Mesenchymal stem cell (in vitro differentiated cells and primary cell): Measurements from ENCODE around the gene CASD1. TPM values are rescaled to one million over a fixed set of nuclear protein-coding genes. Genes with fewer than 3 reads are reported as not detected.
A peak's percentile ranks its signal among the peaks of the same experiment; 100 is the strongest.

Source experiments
- DNase-seq: peaks from one replicate; pipeline ENCODE4 v3.0.0-alpha.2; 2013
- H2AFZ ChIP-seq: one replicate; pipeline ENCODE4 v1.6.1; 2013; ENCODE audit warnings: low read depth, mild to moderate bottlenecking, control low read depth, inconsistent platforms, low read length, moderate library complexity
- H2AK5ac ChIP-seq: 2 replicates; pipeline ENCODE4 v1.6.1; 2013; ENCODE audit warnings: low read length, moderate library complexity, mild to moderate bottlenecking, inconsistent platforms; ENCODE audit not compliant: severe bottlenecking
- H2BK120ac ChIP-seq: one replicate; pipeline ENCODE4 v1.6.1; 2013; ENCODE audit warnings: low read depth, mild to moderate bottlenecking, inconsistent platforms, low read length, moderate library complexity
- H2BK12ac ChIP-seq, 2 experiments: one replicate each; pipeline ENCODE4 v1.6.1; 2013; ENCODE audit warnings: inconsistent platforms in 2 of 2, low read length in 2 of 2, mild to moderate bottlenecking in 2 of 2, moderate library complexity in 2 of 2, control low read depth in 1 of 2
- H2BK15ac ChIP-seq: one replicate; pipeline ENCODE4 v1.6.1; 2013; ENCODE audit warnings: mild to moderate bottlenecking, low read depth, inconsistent platforms; ENCODE audit not compliant: poor library complexity, severe bottlenecking
- H2BK5ac ChIP-seq: 2 replicates; pipeline ENCODE4 v1.6.1; 2013; ENCODE audit warnings: low read depth, mild to moderate bottlenecking, low read length, control low read depth, inconsistent platforms; ENCODE audit not compliant: poor library complexity, severe bottlenecking
- H3K14ac ChIP-seq, 2 experiments: one replicate each; pipeline ENCODE4 v1.6.1; 2013; ENCODE audit warnings: inconsistent platforms in 2 of 2, low read length in 2 of 2, control low read depth in 1 of 2, mild to moderate bottlenecking in 1 of 2, moderate library complexity in 1 of 2
- H3K18ac ChIP-seq, 2 experiments: one replicate each; pipeline ENCODE4 v1.6.1; 2013; ENCODE audit warnings: inconsistent platforms in 2 of 2, low read length in 2 of 2, control low read depth in 1 of 2, low read depth in 1 of 2, mild to moderate bottlenecking in 1 of 2
- H3K23ac ChIP-seq, 2 experiments: one replicate each; pipeline ENCODE4 v1.6.1; 2013; ENCODE audit warnings: inconsistent platforms in 2 of 2, low read length in 2 of 2, mild to moderate bottlenecking in 2 of 2, moderate library complexity in 2 of 2, control low read depth in 1 of 2
- H3K27ac ChIP-seq: 2 replicates; pipeline ENCODE4 v1.5.1; 2013; ENCODE audit warnings: mild to moderate bottlenecking, moderate library complexity, low read length, control low read depth, inconsistent platforms; ENCODE audit not compliant: poor library complexity, severe bottlenecking
- H3K27me3 ChIP-seq, 2 experiments: 2 replicates each; pipeline versions ENCODE4 v1.6.1 to v1.7.0; 2013; ENCODE audit warnings: low read length in 2 of 2, mild to moderate bottlenecking in 2 of 2, moderate library complexity in 2 of 2, control low read depth in 1 of 2, inconsistent platforms in 1 of 2; ENCODE audit not compliant: control insufficient read depth in 1 of 2, insufficient read depth in 1 of 2
- H3K36me3 ChIP-seq, 2 experiments: 2 replicates each; pipeline versions ENCODE4 v1.6.1 to v1.7.0; 2013; ENCODE audit warnings: low read length in 2 of 2, control low read depth in 1 of 2, inconsistent platforms in 1 of 2, low read depth in 1 of 2, mild to moderate bottlenecking in 1 of 2; ENCODE audit not compliant: insufficient read depth in 2 of 2, control insufficient read depth in 1 of 2
- H3K4ac ChIP-seq, 2 experiments: one replicate each; pipeline ENCODE4 v1.6.1; 2013; ENCODE audit warnings: inconsistent platforms in 2 of 2, low read length in 2 of 2, mild to moderate bottlenecking in 2 of 2, moderate library complexity in 2 of 2, control low read depth in 1 of 2, low read depth in 1 of 2
- H3K4me1 ChIP-seq: 2 replicates; pipeline ENCODE4 v1.6.1; 2013; ENCODE audit warnings: low read depth, low read length, control low read depth; ENCODE audit not compliant: control insufficient read depth, insufficient read depth
- H3K4me2 ChIP-seq: 2 replicates; pipeline ENCODE4 v1.6.1; 2013; ENCODE audit warnings: low read length, mild to moderate bottlenecking, inconsistent platforms; ENCODE audit not compliant: poor library complexity, severe bottlenecking
- H3K4me3 ChIP-seq, 2 experiments: 2 replicates each; pipeline versions ENCODE4 v1.5.1 to v1.7.0; 2013; ENCODE audit warnings: low read length in 2 of 2, mild to moderate bottlenecking in 2 of 2, control low read depth in 1 of 2, low read depth in 1 of 2; ENCODE audit not compliant: insufficient read depth in 1 of 2
- H3K79me1 ChIP-seq: replicated peaks from 2 replicates; pipeline ENCODE4 v1.6.1; 2013; ENCODE audit warnings: mild to moderate bottlenecking, control low read depth, low read length, inconsistent platforms; ENCODE audit not compliant: poor library complexity, severe bottlenecking
- H3K9ac ChIP-seq: 2 replicates; pipeline ENCODE4 v1.7.0; 2013; ENCODE audit warnings: mild to moderate bottlenecking, low read length, moderate library complexity
- H3K9me3 ChIP-seq: 2 replicates; pipeline ENCODE4 v1.7.0; 2013; ENCODE audit warnings: mild to moderate bottlenecking, low read length; ENCODE audit not compliant: control insufficient read depth
- H4K8ac ChIP-seq: one replicate; pipeline ENCODE4 v1.6.1; 2013; ENCODE audit warnings: inconsistent platforms, mild to moderate bottlenecking, low read length, moderate library complexity
- H4K91ac ChIP-seq: one replicate; pipeline ENCODE4 v1.6.1; 2013; ENCODE audit warnings: mild to moderate bottlenecking, low read length, inconsistent platforms
- WGBS: methylation state at CpG from one replicate; pipeline ENCODE4 v1.1.7; 2013; ENCODE audit warnings: mixed read lengths; 5-methylcytosine and 5-hydroxymethylcytosine counted together
- polyA plus RNA-seq, 2 experiments: library from polyadenylated mRNA; stranded (reverse); fragments of 200-250 nt; gene quantifications; one replicate each; pipeline ENCODE4 v1.2.3, GENCODE V29; 2013

Gene CASD1
- 11.0 TPM for polyA plus RNA-seq (2013, experiment 1 of 2)
- polyA plus RNA-seq (2013, experiment 2 of 2), result 10.2 TPM

GRCh38 chr7:94509264-94509886, at the start of gene CASD1:
Gene CASD1, plus strand, starts transcription at chr7:94509809. Its CDS starts 276 bp downstream, at chr7:94510085.
- no peaks in the 10 kb centered on the region for H3K36me3 ChIP-seq
- H4K91ac ChIP-seq, result peak within 1 kb of the TSS; percentile 100
- peak within 1 kb of the TSS; percentile 100 for H3K18ac ChIP-seq
- peak within 1 kb of the TSS; percentile 76 for H2BK5ac ChIP-seq
- H2BK120ac ChIP-seq, result peak within 1 kb of the TSS; percentile 94
- H3K9ac ChIP-seq, result peak within 1 kb of the TSS; percentile 92
- peak within 1 kb of the TSS; percentile 88 to 99 for H3K4me3 ChIP-seq
- peak within 1 kb of the TSS; percentile 95 to 96 for H3K23ac ChIP-seq
- H2BK15ac ChIP-seq, result peak within 1 kb of the TSS; percentile 93
- peaks cover 4% of the 10 kb centered on the region for H3K4me1 ChIP-seq
- no peaks in the 10 kb centered on the region for H3K27me3 ChIP-seq
- H3K9me3 ChIP-seq, result no peaks in the 10 kb centered on the region
- H3K4me2 ChIP-seq, result peak within 1 kb of the TSS; percentile 93
- H2AFZ ChIP-seq, result peak within 1 kb of the TSS; percentile 100
- H2AK5ac ChIP-seq, result no peak within 1 kb of the TSS
- peaks cover 5% of the 10 kb centered on the region for H3K79me1 ChIP-seq
- H3K14ac ChIP-seq, result peak within 1 kb of the TSS; percentile 86 to 98
- peak within 1 kb of the TSS; percentile 93 to 96 for H2BK12ac ChIP-seq
- H4K8ac ChIP-seq, result peak within 1 kb of the TSS; percentile 98
- peak; percentile 17 for DNase-seq
- peak within 1 kb of the TSS; percentile 95 to 99 for H3K4ac ChIP-seq
- H3K27ac ChIP-seq, result peak within 1 kb of the TSS; percentile 46
- WGBS, result 7% methylated on average over 33 of the region's 40 CpGs

DNA sequence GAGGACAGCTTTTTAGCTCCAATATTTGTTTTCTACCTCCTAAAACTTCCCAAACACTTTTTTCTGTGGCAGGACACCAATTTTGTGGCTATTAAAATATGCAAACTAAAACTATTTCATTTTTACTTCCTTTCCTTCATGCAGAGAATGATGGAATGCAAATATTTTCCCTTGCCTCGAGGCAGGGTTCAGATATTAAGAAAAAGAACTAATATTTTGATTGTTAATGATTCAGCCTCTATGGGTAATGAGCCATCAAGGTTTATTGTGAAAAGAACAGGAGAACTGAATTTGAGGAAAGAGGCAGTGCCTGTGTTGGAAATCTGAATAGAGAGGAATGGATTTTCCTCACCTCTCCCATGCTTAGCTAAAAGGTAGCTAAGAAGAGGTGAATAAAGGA, 43.1 kb upstream of the CASD1 start:
- WGBS, result 79% methylated on average over 1 of the region's 1 CpG
- no peak overlapping the region for H3K18ac ChIP-seq
- H3K4me3 ChIP-seq, result no peak overlapping the region
- no peak overlapping the region for H2BK15ac ChIP-seq
- H3K23ac ChIP-seq, result no peak overlapping the region
- H3K4ac ChIP-seq, result no peak overlapping the region
- H4K8ac ChIP-seq, result no peak overlapping the region
- H3K27me3 ChIP-seq, result no peaks in the 10 kb centered on the region
- no peaks in the 10 kb centered on the region for H3K4me1 ChIP-seq
- no peak for DNase-seq
- no peak overlapping the region for H3K14ac ChIP-seq
- H3K36me3 ChIP-seq, result no peaks in the 10 kb centered on the region
- H2BK120ac ChIP-seq, result no peak overlapping the region
- H2AFZ ChIP-seq, result no peak overlapping the region
- H2BK5ac ChIP-seq, result no peak overlapping the region
- no peak overlapping the region for H4K91ac ChIP-seq
- no peaks in the 10 kb centered on the region for H3K79me1 ChIP-seq
- no peak overlapping the region for H2AK5ac ChIP-seq
- H3K9ac ChIP-seq, result no peak overlapping the region
- H3K9me3 ChIP-seq, result no peaks in the 10 kb centered on the region
- no peak overlapping the region for H3K4me2 ChIP-seq
- H3K27ac ChIP-seq, result no peak overlapping the region
- no peak overlapping the region for H2BK12ac ChIP-seq

GRCh38 chr7:94471604-94472003, 38.0 kb upstream of the CASD1 start:
- H3K14ac ChIP-seq, result no peak overlapping the region
- WGBS, result 100% methylated on average over 2 of the region's 2 CpGs

DNA sequence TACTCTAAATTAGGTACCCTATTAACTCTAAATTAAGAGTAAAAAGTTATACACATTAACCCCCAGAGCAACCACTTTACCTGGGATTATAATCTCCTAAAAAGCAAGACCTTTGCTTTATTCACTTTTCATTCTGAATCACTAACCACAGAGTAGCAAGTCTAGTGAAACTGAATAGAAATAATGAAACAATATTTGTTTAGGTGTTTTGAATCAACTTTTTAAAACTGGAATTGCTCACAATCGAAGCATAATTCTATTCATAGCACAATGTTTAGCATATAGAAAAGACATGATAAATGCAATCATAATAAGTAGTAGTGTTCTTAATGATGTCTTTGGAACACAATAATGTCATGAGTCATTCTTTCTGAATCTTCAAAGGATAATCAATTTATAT, 37.0 kb upstream of the CASD1 start:
- no peak overlapping the region for H3K9ac ChIP-seq
- H3K9me3 ChIP-seq, result peaks cover 9% of the 10 kb centered on the region
- no peak overlapping the region for H2AK5ac ChIP-seq
- H3K36me3 ChIP-seq, result no peaks in the 10 kb centered on the region
- H3K27ac ChIP-seq, result no peak overlapping the region
- no peak overlapping the region for H4K8ac ChIP-seq
- H2AFZ ChIP-seq, result no peak overlapping the region
- no peak overlapping the region for H2BK15ac ChIP-seq
- H3K18ac ChIP-seq, result no peak overlapping the region
- H3K27me3 ChIP-seq, result peaks cover 0 to 5% of the 10 kb centered on the region in 2 experiments
- no peaks in the 10 kb centered on the region for H3K4me1 ChIP-seq
- H2BK120ac ChIP-seq, result no peak overlapping the region
- no peak overlapping the region for H3K4me3 ChIP-seq
- no peak overlapping the region for H3K14ac ChIP-seq
- no peaks in the 10 kb centered on the region for H3K79me1 ChIP-seq
- H3K4me2 ChIP-seq, result no peak overlapping the region
- no CpG with 5 or more reads among the region's 1 CpG for WGBS
- H3K23ac ChIP-seq, result no peak overlapping the region
- no peak overlapping the region for H2BK5ac ChIP-seq
- no peak overlapping the region for H4K91ac ChIP-seq
- no peak overlapping the region for H3K4ac ChIP-seq
- H2BK12ac ChIP-seq, result no peak overlapping the region
- DNase-seq, result no peak

More at GRCh38 chr7:94471604-94472003, 38.0 kb upstream of the CASD1 start:
- Histone ChIP-seq H3K79me1 (no peaks in the 10 kb centered on the region), H3K9ac (no peak overlapping the region), H2AK5ac (no peak overlapping the region), H3K4me2 (no peak overlapping the region), H3K27ac (no peak overlapping the region), H3K23ac (no peak overlapping the region), H2BK5ac (no peak overlapping the region), H3K18ac (no peak overlapping the region), H3K9me3 (peaks cover 9% of the 10 kb centered on the region), H3K4ac (no peak overlapping the region), H3K4me3 (no peak overlapping the region), H4K91ac (no peak overlapping the region), H2AFZ (no peak overlapping the region), H3K36me3 (no peaks in the 10 kb centered on the region), H2BK15ac (no peak overlapping the region), H2BK12ac (no peak overlapping the region), H4K8ac (no peak overlapping the region), H3K27me3 (peaks cover 0 to 5% of the 10 kb centered on the region in 2 experiments), H3K4me1 (no peaks in the 10 kb centered on the region), H2BK120ac (no peak overlapping the region)
- no peak for DNase-seq
